H9 (cell line): ENCODE results near the gene ARCN1. TPM values are rescaled to one million over a fixed set of nuclear protein-coding genes. Genes with fewer than 3 reads are reported as not detected.

Experiments
- DNase-seq: peaks from one replicate; pipeline ENCODE4 v3.0.0-alpha.2; 2017
- H2AFZ ChIP-seq: one replicate; pipeline ENCODE4 v1.6.1; 2013; ENCODE audit warnings: mild to moderate bottlenecking, low read length, control low read depth, moderate library complexity
- H2AK5ac ChIP-seq: 2 replicates; pipeline ENCODE4 v1.6.1; 2013; ENCODE audit warnings: low read length, control low read depth, mixed read lengths; ENCODE audit not compliant: insufficient read length
- H2BK120ac ChIP-seq: one replicate; pipeline ENCODE4 v1.6.1; 2013; ENCODE audit warnings: low read depth, mild to moderate bottlenecking, low read length, control low read depth, inconsistent platforms; ENCODE audit not compliant: poor library complexity, severe bottlenecking
- H2BK12ac ChIP-seq: 2 replicates; pipeline ENCODE4 v1.6.1; 2013; ENCODE audit warnings: low read length, control low read depth, mixed read lengths, low read depth; ENCODE audit not compliant: insufficient read length
- H2BK15ac ChIP-seq: 2 replicates; pipeline ENCODE4 v1.6.1; 2013; ENCODE audit warnings: low read depth, low read length, control low read depth
- H2BK20ac ChIP-seq: one replicate; pipeline ENCODE4 v1.6.1; 2013; ENCODE audit warnings: low read depth, mild to moderate bottlenecking, low read length, control low read depth, inconsistent platforms; ENCODE audit not compliant: poor library complexity, severe bottlenecking
- H2BK5ac ChIP-seq: 2 replicates; pipeline ENCODE4 v1.6.1; 2013; ENCODE audit warnings: low read length, control low read depth, mixed read lengths; ENCODE audit not compliant: insufficient read length
- H3K14ac ChIP-seq: 2 replicates; pipeline ENCODE4 v1.6.1; 2013; ENCODE audit warnings: low read length, control low read depth; ENCODE audit not compliant: insufficient read depth
- H3K18ac ChIP-seq: 2 replicates; pipeline ENCODE4 v1.6.1; 2013; ENCODE audit warnings: low read depth, mild to moderate bottlenecking, mixed read lengths, low read length, control low read depth; ENCODE audit not compliant: insufficient read length
- H3K23ac ChIP-seq: 2 replicates; pipeline ENCODE4 v1.6.1; 2013; ENCODE audit warnings: low read length, control low read depth, mixed read lengths, low read depth; ENCODE audit not compliant: insufficient read length
- H3K23me2 ChIP-seq: 2 replicates; pipeline ENCODE4 v1.6.1; 2013; ENCODE audit warnings: low read depth, mild to moderate bottlenecking, mixed read lengths, low read length, control low read depth; ENCODE audit not compliant: insufficient read length, poor library complexity, severe bottlenecking
- H3K27ac ChIP-seq: 2 replicates; pipeline ENCODE4 v1.5.1; 2013; ENCODE audit warnings: low read length, control low read depth, mixed read lengths, low read depth; ENCODE audit not compliant: insufficient read length
- H3K27me3 ChIP-seq: 2 replicates; pipeline ENCODE4 v1.6.1; 2013; ENCODE audit warnings: low read length, control low read depth, inconsistent platforms; ENCODE audit not compliant: insufficient read depth
- H3K4ac ChIP-seq: 2 replicates; pipeline ENCODE4 v1.6.1; 2013; ENCODE audit warnings: low read depth, mild to moderate bottlenecking, control low read depth, inconsistent platforms, low read length, moderate library complexity
- H3K4me1 ChIP-seq: 2 replicates; pipeline ENCODE4 v1.6.1; 2013; ENCODE audit warnings: low read length, control low read depth, inconsistent platforms; ENCODE audit not compliant: insufficient read depth
- H3K4me2 ChIP-seq: 2 replicates; pipeline ENCODE4 v1.6.1; 2013; ENCODE audit warnings: low read length, control low read depth, mixed read lengths; ENCODE audit not compliant: insufficient read length, insufficient read depth
- H3K56ac ChIP-seq: 2 replicates; pipeline ENCODE4 v1.6.1; 2013; ENCODE audit warnings: low read depth, mild to moderate bottlenecking, mixed read lengths, low read length, control low read depth; ENCODE audit not compliant: insufficient read length
- H3K79me1 ChIP-seq: 2 replicates; pipeline ENCODE4 v1.6.1; 2013; ENCODE audit warnings: low read depth, mild to moderate bottlenecking, moderate library complexity, low read length, control low read depth, inconsistent platforms; ENCODE audit not compliant: insufficient read depth, poor library complexity, severe bottlenecking
- H3K79me2 ChIP-seq: 2 replicates; pipeline ENCODE4 v1.6.1; 2013; ENCODE audit warnings: low read length, control low read depth, inconsistent platforms; ENCODE audit not compliant: insufficient read depth
- H3K9ac ChIP-seq: 2 replicates; pipeline ENCODE4 v1.6.1; 2013; ENCODE audit warnings: low read length, control low read depth, mixed read lengths; ENCODE audit not compliant: insufficient read length; ENCODE audit errors: extremely low read depth
- H3K9me3 ChIP-seq: one replicate; pipeline ENCODE4 v1.6.1; 2013; ENCODE audit warnings: low read depth, low read length, inconsistent platforms; ENCODE audit not compliant: control insufficient read depth
- H3T11ph ChIP-seq: one replicate; pipeline ENCODE4 v1.6.1; 2013; ENCODE audit warnings: mild to moderate bottlenecking, low read length, control low read depth, inconsistent platforms
- H4K20me1 ChIP-seq: one replicate; pipeline ENCODE4 v1.6.1; 2013; ENCODE audit not compliant: control insufficient read depth, insufficient read length, insufficient read depth
- H4K5ac ChIP-seq: 2 replicates; pipeline ENCODE4 v1.6.1; 2013; ENCODE audit warnings: low read depth, mild to moderate bottlenecking, mixed read lengths, low read length, control low read depth; ENCODE audit not compliant: insufficient read length
- H4K8ac ChIP-seq: replicated peaks from 2 replicates; pipeline ENCODE4 v1.6.1; 2013; ENCODE audit warnings: low read length, control low read depth, mixed read lengths, low read depth; ENCODE audit not compliant: insufficient read length
- H4K91ac ChIP-seq: 2 replicates; pipeline ENCODE4 v1.6.1; 2013; ENCODE audit warnings: low read depth, mild to moderate bottlenecking, moderate library complexity, mixed read lengths, low read length, control low read depth; ENCODE audit not compliant: insufficient read length
- H3K27ac Mint-ChIP-seq, 3 experiments: 2 replicates in 2 of 3; 3 replicates in 1 of 3; pipeline ENCODE4 v1.8.0; 2020 to 2021; ENCODE audit warnings: mixed read lengths in 3 of 3, mild to moderate bottlenecking in 1 of 3, moderate library complexity in 1 of 3
- H3K27me3 Mint-ChIP-seq: 2 replicates; pipeline ENCODE4 v1.8.0; 2021; ENCODE audit warnings: low read depth, mild to moderate bottlenecking, moderate library complexity, mixed read lengths
- H3K36me3 Mint-ChIP-seq, 3 experiments: 2 replicates in 2 of 3; 3 replicates in 1 of 3; pipeline ENCODE4 v1.8.0; 2020 to 2021; ENCODE audit warnings: low read depth in 3 of 3, mixed read lengths in 3 of 3; ENCODE audit not compliant: insufficient read depth in 1 of 3
- H3K4me1 Mint-ChIP-seq, 2 experiments: 2 replicates each; pipeline ENCODE4 v1.8.0; 2020; ENCODE audit warnings: mixed read lengths in 2 of 2
- H3K4me3 Mint-ChIP-seq, 2 experiments: 2 replicates in 1 of 2; 3 replicates in 1 of 2; pipeline ENCODE4 v1.8.0; 2020 to 2021; ENCODE audit warnings: mild to moderate bottlenecking in 2 of 2, mixed read lengths in 2 of 2, moderate library complexity in 1 of 2
- H3K9me3 Mint-ChIP-seq, 2 experiments: 2 replicates in 1 of 2; 3 replicates in 1 of 2; pipeline ENCODE4 v1.8.0; 2020; ENCODE audit warnings: mild to moderate bottlenecking in 2 of 2, mixed read lengths in 2 of 2, moderate library complexity in 1 of 2
- CTCF ChIP-seq: fragments of 200-600 bp; sonication (generic); conservative IDR thresholded peaks from 3 replicates; pipeline ENCODE4 v1.8.0; 2021; ENCODE audit warnings: antibody characterized with exemption, mild to moderate bottlenecking
- WGBS: extraction: QIAGEN DNeasy Blood & Tissue Kit; methylation state at CpG from one replicate; pipeline ENCODE4 v1.1.7; 2013; ENCODE audit warnings: missing lambda C conversion rate, low lambda C conversion rate, mixed read lengths; ENCODE audit not compliant: insufficient read length; ENCODE audit errors: extremely low coverage; 5-methylcytosine and 5-hydroxymethylcytosine counted together
- total RNA-seq: library from RNA; stranded (reverse); gene quantifications from 2 replicates; pipeline ENCODE4 v1.2.1, GENCODE V29; 2021

Gene ARCN1
- total RNA-seq, 1 experiment from 2014 or later, result 152 TPM

GRCh38 chr11:118618115-118618990 lies 46.1 kb downstream of the ARCN1 start:
- no peak overlapping the region for H2AFZ ChIP-seq
- no peak overlapping the region for H2BK20ac ChIP-seq
- H3K4me1 ChIP-seq, result peaks cover 10% of the 10 kb centered on the region; the same call in 1 of the 2 replicates
- no peak overlapping the region for H3T11ph ChIP-seq
- no peak overlapping the region for H2BK120ac ChIP-seq
- no peaks in the 10 kb centered on the region; the same call in 1 of the 2 replicates for H3K27me3 ChIP-seq
- no peak overlapping the region for H3K56ac ChIP-seq
- H2BK5ac ChIP-seq, result no peak overlapping the region
- no peaks in the 10 kb centered on the region for H4K20me1 ChIP-seq
- no peak overlapping the region for H2BK15ac ChIP-seq
- H3K4me2 ChIP-seq, result no peak overlapping the region
- no peaks in the 10 kb centered on the region; the same call in 1 of the 2 replicates for H3K79me2 ChIP-seq
- H3K4me3 Mint-ChIP-seq, result peak overlapping the region in 1 of 2 experiments; percentile 10; a peak in 1 of 5 replicates
- no peak overlapping the region for H3K4ac ChIP-seq
- H3K23ac ChIP-seq, result no peak overlapping the region
- H4K5ac ChIP-seq, result no peak overlapping the region
- no peak overlapping the region for H3K27ac ChIP-seq
- peaks cover 5% of the 10 kb centered on the region; the same call in 1 of the 2 replicates for H3K27me3 Mint-ChIP-seq
- no peak for TF ChIP-seq CTCF
- peaks cover 80 to 83% of the 10 kb centered on the region in 2 experiments for H3K4me1 Mint-ChIP-seq
- no peaks in the 10 kb centered on the region for H3K9me3 ChIP-seq
- no peak overlapping the region for H2AK5ac ChIP-seq
- H3K14ac ChIP-seq, result no peak overlapping the region; the same call in 1 of the 2 replicates
- H3K36me3 Mint-ChIP-seq, result no peaks in the 10 kb centered on the region; a peak in 1 of 7 replicates
- no peak overlapping the region for H2BK12ac ChIP-seq
- H3K9ac ChIP-seq, result no peak overlapping the region
- no peak overlapping the region for H4K8ac ChIP-seq
- WGBS, result no CpG with 5 or more reads among the region's 11 CpGs
- H3K9me3 Mint-ChIP-seq, result no peaks in the 10 kb centered on the region
- H3K79me1 ChIP-seq, result no peaks in the 10 kb centered on the region
- H4K91ac ChIP-seq, result no peak overlapping the region
- no peak overlapping the region for H3K18ac ChIP-seq
- DNase-seq, result no peak
- peak overlapping the region in 2 of 3 experiments; percentile 6 to 79; a peak in 4 of 7 replicates for H3K27ac Mint-ChIP-seq
- H3K23me2 ChIP-seq, result peaks cover 9% of the 10 kb centered on the region
